ENCODE results near the gene CFAP46.

The CFAP46 gene

GRCh38 chr10:132798403-132798802 is 144.0 kb downstream of the CFAP46 start:
- TF ChIP-seq SIN3A (IDR thresholded peaks at IDR 0.05; ENCODE audit: borderline replicate concordance, insufficient read depth, low read length) (no peak), REST (IDR thresholded peaks at IDR 0.05; ENCODE audit: insufficient read depth in 1 of 2, low read depth in 2 of 2, low read length in 2 of 2) (no peak), TAF1 (IDR thresholded peaks at IDR 0.05; ENCODE audit: borderline replicate concordance, insufficient read depth, low read length) (no peak), POLR2AphosphoS5 (IDR thresholded peaks at IDR 0.05; ENCODE audit: low read depth, low read length) (no peak), FOXP2 (optimal IDR thresholded peaks at IDR 0.05; ENCODE audit: borderline replicate concordance, extremely low read depth, extremely low read length, insufficient read depth) (no peak)

GRCh38 chr10:132796846-132797245 is 145.5 kb downstream of the CFAP46 start:
- TF ChIP-seq TAF1 (IDR thresholded peaks at IDR 0.05; ENCODE audit: borderline replicate concordance, insufficient read depth, low read length) (no peak), FOXP2 (optimal IDR thresholded peaks at IDR 0.05; ENCODE audit: borderline replicate concordance, extremely low read depth, extremely low read length, insufficient read depth) (no peak)

GRCh38 chr10:132793871-132794849 is 148.2 kb downstream of the CFAP46 start:
- TF ChIP-seq TAF1 (IDR thresholded peaks at IDR 0.05; ENCODE audit: borderline replicate concordance, insufficient read depth, low read length) (no peak), POLR2AphosphoS5 (IDR thresholded peaks at IDR 0.05; ENCODE audit: low read depth, low read length) (no peak), REST (IDR thresholded peaks at IDR 0.05; ENCODE audit: insufficient read depth in 1 of 2, low read depth in 2 of 2, low read length in 2 of 2) (no peak), SIN3A (IDR thresholded peaks at IDR 0.05; ENCODE audit: borderline replicate concordance, insufficient read depth, low read length) (no peak), FOXP2 (optimal IDR thresholded peaks at IDR 0.05; ENCODE audit: borderline replicate concordance, extremely low read depth, extremely low read length, insufficient read depth) (no peak)

- TF ChIP-seq TAF1 (IDR thresholded peaks at IDR 0.05; ENCODE audit: borderline replicate concordance, insufficient read depth, low read length), result no peak
- no peak for TF ChIP-seq FOXP2 (optimal IDR thresholded peaks at IDR 0.05; ENCODE audit: borderline replicate concordance, extremely low read depth, extremely low read length, insufficient read depth)
- no peak for TF ChIP-seq REST (IDR thresholded peaks at IDR 0.05; ENCODE audit: insufficient read depth in 1 of 2, low read depth in 2 of 2, low read length in 2 of 2)
- no peak for TF ChIP-seq SIN3A (IDR thresholded peaks at IDR 0.05; ENCODE audit: borderline replicate concordance, insufficient read depth, low read length)
- no peak for TF ChIP-seq POLR2AphosphoS5 (IDR thresholded peaks at IDR 0.05; ENCODE audit: low read depth, low read length)
These were observed 149.2 kb downstream of the CFAP46 start for GRCh38 chr10:132793213-132793612.

- TF ChIP-seq POLR2AphosphoS5 (IDR thresholded peaks at IDR 0.05; ENCODE audit: low read depth, low read length) (no peak), SIN3A (IDR thresholded peaks at IDR 0.05; ENCODE audit: borderline replicate concordance, insufficient read depth, low read length) (no peak), TAF1 (IDR thresholded peaks at IDR 0.05; ENCODE audit: borderline replicate concordance, insufficient read depth, low read length) (no peak), REST (IDR thresholded peaks at IDR 0.05; ENCODE audit: insufficient read depth in 1 of 2, low read depth in 2 of 2, low read length in 2 of 2) (no peak), FOXP2 (optimal IDR thresholded peaks at IDR 0.05; ENCODE audit: borderline replicate concordance, extremely low read depth, extremely low read length, insufficient read depth) (no peak)
These were observed 149.6 kb downstream of the CFAP46 start for GRCh38 chr10:132792796-132793195.
